ENCODE data around the gene ITPK1.

- TF ChIP-seq PATZ1 (CRISPR knock-in tag; IDR thresholded peaks at IDR 0.05; ENCODE audit: borderline replicate concordance) (no peak), ESRRG (CRISPR knock-in tag; IDR thresholded peaks at IDR 0.05) (no peak), ZFP3 (CRISPR knock-in tag; IDR thresholded peaks at IDR 0.05) (no peak), ZNF565 (CRISPR knock-in tag; conservative IDR thresholded peaks at IDR 0.05; ENCODE audit: low read depth) (no peak), TOX (CRISPR knock-in tag; IDR thresholded peaks at IDR 0.05; ENCODE audit: borderline replicate concordance) (no peak), ZFP30 (CRISPR knock-in tag; IDR thresholded peaks at IDR 0.05) (no peak), GLIS3 (CRISPR knock-in tag; IDR thresholded peaks at IDR 0.05) (no peak), PPARA (CRISPR knock-in tag; IDR thresholded peaks at IDR 0.05; ENCODE audit: borderline replicate concordance) (no peak)
- TF ChIP-seq, protein P1, sequence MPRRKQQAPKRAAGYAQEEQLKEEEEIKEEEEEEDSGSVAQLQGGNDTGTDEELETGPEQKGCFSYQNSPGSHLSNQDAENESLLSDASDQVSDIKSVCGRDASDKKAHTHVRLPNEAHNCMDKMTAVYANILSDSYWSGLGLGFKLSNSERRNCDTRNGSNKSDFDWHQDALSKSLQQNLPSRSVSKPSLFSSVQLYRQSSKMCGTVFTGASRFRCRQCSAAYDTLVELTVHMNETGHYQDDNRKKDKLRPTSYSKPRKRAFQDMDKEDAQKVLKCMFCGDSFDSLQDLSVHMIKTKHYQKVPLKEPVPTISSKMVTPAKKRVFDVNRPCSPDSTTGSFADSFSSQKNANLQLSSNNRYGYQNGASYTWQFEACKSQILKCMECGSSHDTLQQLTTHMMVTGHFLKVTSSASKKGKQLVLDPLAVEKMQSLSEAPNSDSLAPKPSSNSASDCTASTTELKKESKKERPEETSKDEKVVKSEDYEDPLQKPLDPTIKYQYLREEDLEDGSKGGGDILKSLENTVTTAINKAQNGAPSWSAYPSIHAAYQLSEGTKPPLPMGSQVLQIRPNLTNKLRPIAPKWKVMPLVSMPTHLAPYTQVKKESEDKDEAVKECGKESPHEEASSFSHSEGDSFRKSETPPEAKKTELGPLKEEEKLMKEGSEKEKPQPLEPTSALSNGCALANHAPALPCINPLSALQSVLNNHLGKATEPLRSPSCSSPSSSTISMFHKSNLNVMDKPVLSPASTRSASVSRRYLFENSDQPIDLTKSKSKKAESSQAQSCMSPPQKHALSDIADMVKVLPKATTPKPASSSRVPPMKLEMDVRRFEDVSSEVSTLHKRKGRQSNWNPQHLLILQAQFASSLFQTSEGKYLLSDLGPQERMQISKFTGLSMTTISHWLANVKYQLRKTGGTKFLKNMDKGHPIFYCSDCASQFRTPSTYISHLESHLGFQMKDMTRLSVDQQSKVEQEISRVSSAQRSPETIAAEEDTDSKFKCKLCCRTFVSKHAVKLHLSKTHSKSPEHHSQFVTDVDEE (CRISPR knock-in tag; IDR thresholded peaks at IDR 0.05) = no peak
Measured at GRCh38 chr14:93110856-93111419, 4.8 kb downstream of the ITPK1 start.
